HepG2 (cell line): ENCODE data around the gene ADAMTS8. TPM values are rescaled to one million over a fixed set of nuclear protein-coding genes. Genes with fewer than 3 reads are reported as not detected.

Source experiments
- ATAC-seq: fragments of 200-7000 bp; cut with Tn5 transposase; 3 replicates; pipeline ENCODE4 v1.9.1; 2020; ENCODE audit warnings: mild to moderate bottlenecking, moderate library complexity
- BruUV-seq: library from RNA; stranded (reverse); fragments of 400-500 nt; replicated peaks from 2 replicates; lab custom pipeline; 2021; lab: Mats Ljungman, UMichigan
- CTCF ChIA-PET: fragments of 300-600 bp; formaldehyde crosslinking; extraction: SDS; loops from one replicate; lab custom pipeline; 2021; ENCODE audit warnings: low total read pairs, inconsistent platforms, low intra/inter-chr PET ratio; lab: Yijun Ruan, JAX
- POLR2A ChIA-PET: fragments of 350-600 bp; sonication (Branson Sonifier 250); formaldehyde crosslinking; loops from one replicate; lab custom pipeline; 2020; ENCODE audit warnings: antibody characterized with exemption, inconsistent platforms; lab: Yijun Ruan, JAX
- DNase-seq: peaks from one replicate; pipeline ENCODE4 v3.0.0-alpha.2; 2015; ENCODE audit warnings: low spot score
- FAIRE-seq: peaks from 3 replicates; lab custom pipeline; 2011; peaks lifted over from hg19 to GRCh38; lab: Jason Lieb, UNC
- H2AFZ ChIP-seq: one replicate; pipeline ENCODE4 v1.6.1; 2011; ENCODE audit warnings: low read length, inconsistent platforms
- H3K27ac ChIP-seq: fragments of 300-600 bp; 3 replicates; pipeline ENCODE4 v1.8.0; 2011; ENCODE audit warnings: mixed run types, mild to moderate bottlenecking, mixed read lengths, low read length, inconsistent platforms; ENCODE audit not compliant: insufficient read depth; ENCODE audit errors: extremely low read length
- H3K27me3 ChIP-seq, 2 experiments: fragments of 200-600 bp in 1 of 2; 2 replicates in 1 of 2; 3 replicates in 1 of 2; pipeline versions ENCODE4 v1.6.0 to v1.8.0; 2011; ENCODE audit warnings: low read length in 2 of 2, mild to moderate bottlenecking in 2 of 2, moderate library complexity in 2 of 2, inconsistent platforms in 1 of 2; ENCODE audit not compliant: insufficient read depth in 2 of 2, control insufficient read depth in 1 of 2
- H3K36me3 ChIP-seq, 2 experiments: fragments of 200-600 bp in 1 of 2; replicated peaks in 1 of 2; 2 replicates in 1 of 2; 3 replicates in 1 of 2; pipeline versions ENCODE4 v1.5.1 to v1.8.0; 2011; ENCODE audit warnings: low read length in 2 of 2, inconsistent platforms in 1 of 2; ENCODE audit not compliant: insufficient read depth in 2 of 2, control insufficient read depth in 1 of 2
- H3K4me1 ChIP-seq: 2 replicates; pipeline ENCODE4 v1.5.1; 2012; ENCODE audit warnings: low read length, inconsistent platforms; ENCODE audit not compliant: insufficient read depth
- H3K4me2 ChIP-seq: 2 replicates; pipeline ENCODE4 v1.6.0; 2011; ENCODE audit warnings: low read depth, low read length, inconsistent platforms
- H3K4me3 ChIP-seq, 3 experiments: fragments of 200-600 bp in 1 of 3; sonication (generic), shearing (Covaris generic) in 1 of 3; replicated peaks in 1 of 3; 2 replicates each; pipeline ENCODE4 v1.5.1; 2011 to 2016; ENCODE audit warnings: low read length in 3 of 3, inconsistent platforms in 2 of 3, low read depth in 2 of 3, mild to moderate bottlenecking in 2 of 3, control low read depth in 1 of 3, mixed read lengths in 1 of 3; ENCODE audit not compliant: insufficient read depth in 1 of 3
- H3K79me2 ChIP-seq: one replicate; pipeline ENCODE4 v1.6.1; 2011; ENCODE audit warnings: low read length, inconsistent platforms; ENCODE audit not compliant: insufficient read depth
- H3K9ac ChIP-seq: 2 replicates; pipeline ENCODE4 v1.6.0; 2011; ENCODE audit warnings: mild to moderate bottlenecking, low read depth, low read length, inconsistent platforms; ENCODE audit not compliant: insufficient read depth
- H3K9me3 ChIP-seq: 2 replicates; pipeline ENCODE4 v1.5.1; 2012; ENCODE audit warnings: mild to moderate bottlenecking, low read length
- H4K20me1 ChIP-seq: 2 replicates; pipeline ENCODE4 v1.6.0; 2011; ENCODE audit warnings: inconsistent platforms, mild to moderate bottlenecking, low read length, moderate library complexity; ENCODE audit not compliant: insufficient read depth
- CENPX ChIP-seq: sonication (generic); formaldehyde crosslinking; IDR thresholded peaks from 2 replicates; pipeline ENCODE4 v1.9.0; 2021; ENCODE audit warnings: mild to moderate bottlenecking, missing genetic modification reagents, moderate library complexity
- ELF3 ChIP-seq: IDR thresholded peaks from 2 replicates; pipeline ENCODE4 v1.6.1; 2016; ENCODE audit warnings: missing genetic modification reagents, missing compliant biosample characterization
- FOXK1 ChIP-seq: sonication (generic); formaldehyde crosslinking; IDR thresholded peaks from 2 replicates; pipeline ENCODE4 v1.4.0; 2020; ENCODE audit warnings: low read depth, missing genetic modification reagents, borderline replicate concordance
- NFYC ChIP-seq: IDR thresholded peaks from 2 replicates; pipeline ENCODE4 v1.6.1; 2016; ENCODE audit warnings: missing genetic modification reagents, missing compliant biosample characterization
- NRL ChIP-seq: sonication (generic); formaldehyde crosslinking; IDR thresholded peaks from 2 replicates; pipeline ENCODE4 v1.5.0; 2020; ENCODE audit warnings: missing genetic modification reagents, mild to moderate bottlenecking, moderate library complexity, borderline replicate concordance
- ZBTB49 ChIP-seq: sonication (generic); formaldehyde crosslinking; IDR thresholded peaks from 2 replicates; pipeline ENCODE4 v1.4.0; 2020; ENCODE audit warnings: missing genetic modification reagents, borderline replicate concordance
- ZNF17 ChIP-seq: sonication (generic); formaldehyde crosslinking; IDR thresholded peaks from 2 replicates; pipeline ENCODE4 v1.5.0; 2020; ENCODE audit warnings: mild to moderate bottlenecking, missing genetic modification reagents
- ZNF234 ChIP-seq: sonication (generic); formaldehyde crosslinking; conservative IDR thresholded peaks from 2 replicates; pipeline ENCODE4 v1.5.1; 2020; ENCODE audit warnings: mild to moderate bottlenecking, missing genetic modification reagents
- ZNF615 ChIP-seq: sonication (generic); formaldehyde crosslinking; IDR thresholded peaks from 2 replicates; pipeline ENCODE4 v1.5.0; 2020; ENCODE audit warnings: mild to moderate bottlenecking, missing genetic modification reagents, borderline replicate concordance
- ZNF629 ChIP-seq: sonication (generic); formaldehyde crosslinking; conservative IDR thresholded peaks from 2 replicates; pipeline ENCODE4 v1.5.0; 2020; ENCODE audit warnings: missing genetic modification reagents
- WGBS: methylation state at CpG from one replicate; pipeline ENCODE4 v1.1.6; 2017; ENCODE audit warnings: low lambda C conversion rate; 5-methylcytosine and 5-hydroxymethylcytosine counted together
- in situ Hi-C: cut with HindIII; loops from 2 replicates; pipeline ENCODE4 v1.10.0; 2017; ENCODE audit warnings: low pct_unique_long_range_greater_than_20kb; ENCODE audit not compliant: extremely low pct_ligation_motif_present
- intact Hi-C: fragments of 100-400 bp; cut with micrococcal nuclease; formaldehyde crosslinking; loops from one replicate; pipeline ENCODE4 v1.10.0; 2022; ENCODE audit not compliant: unreplicated experiment
- polyA plus RNA-seq, 8 experiments: library from polyadenylated mRNA; depleted of rRNA in 3 of 8; stranded (reverse) in 7 of 8; unstranded in 1 of 8; fragments of >200 nt; fragmentation: Illumina TruSeq in 4 of 8; extraction: Trizol in 4 of 8; gene quantifications; 2 replicates each; pipeline versions ENCODE4 v1.2.1 to v1.2.3, GENCODE V29; 2011 to 2016; ENCODE audit warnings: low read depth in 4 of 8, missing spikeins in 1 of 8, mixed read lengths in 1 of 8; ENCODE audit not compliant: insufficient read depth in 1 of 8
- total RNA-seq, 5 experiments: library from RNA; depleted of rRNA; stranded (reverse); fragments of >200 nt; fragmentation: Illumina TruSeq; extraction: Trizol; gene quantifications; 2 replicates each; pipeline ENCODE4 v1.2.3, GENCODE V29; 2016; ENCODE audit warnings: low read depth in 1 of 5

ADAMTS8 gene
- total and polyA plus RNA-seq, 2 of the 13 experiments (the other 11 are each of a cell fraction or from before 2014, with no cell fraction given): not detected

GRCh38 chr11:130386056-130386455 is 42.4 kb downstream of the ADAMTS8 start:
- no peak overlapping the region for H3K9ac ChIP-seq
- H3K27ac ChIP-seq: no peak overlapping the region
- in situ Hi-C loops: no loop called here
- DNase-seq: no peak
- no TSS peak for BruUV-seq
- H3K4me1 ChIP-seq: peaks cover 34% of the 10 kb centered on the region
- H3K27me3 ChIP-seq: no peaks in the 10 kb centered on the region; a peak in 1 of 5 replicates
- H3K36me3 ChIP-seq: no peaks in the 10 kb centered on the region
- WGBS: 70% methylated on average over 3 of the region's 3 CpGs
- H3K4me2 ChIP-seq: no peak overlapping the region
- H4K20me1 ChIP-seq: no peaks in the 10 kb centered on the region
- ChIA-PET CTCF (no interaction called here), POLR2A (no interaction called here)
- H3K4me3 ChIP-seq: no peak overlapping the region
- no peak overlapping the region for H2AFZ ChIP-seq
- no peaks in the 10 kb centered on the region for H3K9me3 ChIP-seq
- no peak for ATAC-seq
- H3K79me2 ChIP-seq: no peaks in the 10 kb centered on the region
- TF ChIP-seq FOXK1 (CRISPR knock-in tag): no peak
- TF ChIP-seq ZNF629 (CRISPR knock-in tag): no peak
- TF ChIP-seq ELF3 (CRISPR knock-in tag): no peak
- TF ChIP-seq ZBTB49 (CRISPR knock-in tag): no peak
- TF ChIP-seq ZNF234: no peak
- TF ChIP-seq ZNF17 (CRISPR knock-in tag): no peak
- TF ChIP-seq ZNF615 (CRISPR knock-in tag): no peak
- TF ChIP-seq CENPX (CRISPR knock-in tag): no peak
- TF ChIP-seq NFYC: no peak
- TF ChIP-seq NRL (CRISPR knock-in tag): no peak
- no peak for FAIRE-seq
- intact Hi-C loops: no loop called here
